NCI-H446 treated with DMSO at 0.1 percent for 48 hours (cell line): ENCODE data around the gene TRERF1.

Experiments used
- DNase-seq: peaks from one replicate; lab custom pipeline; 2025; lab: John Stamatoyannopoulos, UW

TRERF1 gene

DNA sequence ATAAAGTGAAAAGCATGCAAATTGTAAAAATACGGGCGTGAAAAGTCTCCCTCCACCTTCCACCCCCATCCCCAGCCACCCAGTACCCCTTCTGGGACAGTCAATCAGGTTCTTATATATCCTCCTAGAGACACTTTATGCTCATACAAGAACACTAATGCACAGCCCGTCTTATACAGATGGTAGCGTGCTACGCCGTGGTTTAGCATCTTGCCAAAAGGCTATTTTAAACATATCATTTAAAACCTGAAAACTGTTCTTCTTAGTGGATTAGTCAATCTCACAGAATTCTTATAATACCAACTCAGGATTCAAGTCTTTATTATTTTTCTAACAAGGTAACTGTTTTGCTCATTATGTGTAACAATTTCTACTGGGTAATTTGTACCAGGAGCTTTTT lies 176.8 kb downstream of the TRERF1 start:
- DNase-seq: no peak

DNA sequence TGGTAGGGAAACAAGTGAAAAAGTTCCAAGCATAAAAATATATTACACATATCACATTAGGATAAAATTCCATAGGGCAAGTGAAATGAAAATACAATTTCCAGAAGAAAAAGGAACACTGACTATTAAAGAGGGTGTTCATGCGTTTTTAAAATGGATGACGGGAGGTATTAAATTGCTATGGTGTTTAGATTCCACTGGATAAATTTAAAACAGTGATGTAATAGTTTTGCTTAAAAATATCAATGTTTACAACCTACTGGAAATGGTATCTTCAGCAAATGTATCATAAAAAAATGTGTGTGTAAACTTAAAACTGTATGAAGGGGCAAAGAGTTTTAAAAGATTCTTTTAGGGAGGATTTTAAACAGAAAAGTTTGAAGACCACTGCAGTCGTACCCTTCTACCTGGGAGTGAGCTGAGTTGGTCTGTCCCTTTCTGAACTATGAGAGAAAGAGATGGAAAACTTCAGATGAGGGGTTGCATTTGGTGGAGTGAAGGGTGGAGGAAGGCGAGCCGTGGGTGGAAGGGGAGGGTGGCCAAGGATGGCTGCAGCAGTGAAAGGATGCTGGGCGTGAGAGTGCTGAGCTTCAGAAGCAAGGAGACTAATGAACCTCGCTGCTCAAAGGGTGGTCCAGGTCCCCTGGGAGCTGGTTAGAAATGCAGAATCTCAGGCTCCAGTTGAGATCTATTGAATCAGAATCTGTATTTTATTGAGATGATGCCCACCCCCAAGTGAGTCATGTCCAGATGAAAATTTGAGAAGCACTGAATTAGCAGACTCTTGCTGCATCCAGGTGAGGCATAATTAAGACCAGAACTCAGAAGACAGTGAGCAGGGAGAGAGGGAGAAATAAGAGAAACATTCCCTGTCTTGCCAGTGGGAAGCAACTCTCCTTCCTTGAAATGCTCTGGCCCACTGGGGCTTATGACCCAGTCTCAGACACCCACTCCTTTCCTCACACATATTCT lies 179.6 kb downstream of the TRERF1 start:
- DNase-seq: no peak

DNA sequence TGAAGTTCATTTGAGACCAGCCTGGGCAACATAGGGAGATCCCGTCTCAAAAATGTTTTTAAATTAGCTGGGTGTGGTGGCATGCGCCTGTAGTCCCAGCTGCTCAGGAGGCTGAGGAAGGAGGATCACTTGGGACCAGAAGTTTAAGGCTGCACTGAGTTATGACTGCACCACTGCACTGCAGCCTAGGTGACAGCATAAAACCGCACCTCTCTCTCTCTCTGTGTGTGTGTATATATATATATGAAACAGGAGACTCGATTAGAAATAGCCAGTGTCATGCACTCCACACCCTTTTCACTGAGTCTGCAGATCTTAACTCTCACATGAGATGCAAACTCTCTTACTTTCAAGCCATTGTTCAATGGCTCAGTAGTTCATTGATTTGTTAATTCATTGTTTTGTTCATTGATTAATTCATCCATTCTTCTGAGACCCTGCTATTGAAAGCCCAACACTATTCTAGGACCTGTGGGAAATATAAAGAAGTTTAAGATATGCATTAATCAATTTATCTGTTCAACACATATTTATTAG lies 181.7 kb downstream of the TRERF1 start:
- DNase-seq: no peak

DNA sequence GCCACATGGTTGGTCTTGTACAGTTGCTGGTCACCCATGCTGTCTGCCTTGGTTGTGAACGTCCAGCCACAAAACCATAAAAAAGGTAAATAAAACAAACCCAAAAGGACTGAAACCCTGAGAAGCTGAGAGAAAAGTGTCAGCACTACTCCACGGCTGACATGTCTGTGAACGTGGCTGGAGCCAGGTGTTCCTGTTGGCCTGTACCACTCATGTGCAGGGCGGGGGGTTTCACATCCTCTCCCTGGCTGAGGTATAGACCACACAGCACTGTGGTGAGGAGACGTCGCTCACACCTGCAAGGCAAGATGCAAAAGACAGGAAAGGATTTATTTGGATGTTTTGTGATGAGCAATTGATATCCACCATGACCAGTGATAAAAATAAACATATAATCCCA lies 182.2 kb downstream of the TRERF1 start:
- DNase-seq: no peak

DNA sequence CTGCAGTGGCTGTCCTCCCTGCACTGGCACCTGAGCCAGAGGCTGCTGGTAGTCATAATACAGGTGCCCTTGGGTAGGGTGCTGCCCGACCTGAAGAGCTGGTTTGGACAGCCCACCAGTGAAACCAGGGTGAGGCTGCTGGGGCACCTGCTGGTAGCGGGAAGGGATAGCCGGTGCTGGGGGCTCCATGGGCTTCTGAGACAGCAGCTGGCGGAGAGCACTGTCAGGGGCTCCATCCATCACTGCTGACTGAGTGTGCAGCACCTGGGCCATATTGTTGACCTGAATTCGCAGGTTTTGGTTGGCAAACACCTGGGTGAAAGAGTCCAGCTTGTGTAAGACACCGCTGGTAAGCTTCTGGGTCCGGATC lies 182.9 kb downstream of the TRERF1 start:
- no peak for DNase-seq

DNA sequence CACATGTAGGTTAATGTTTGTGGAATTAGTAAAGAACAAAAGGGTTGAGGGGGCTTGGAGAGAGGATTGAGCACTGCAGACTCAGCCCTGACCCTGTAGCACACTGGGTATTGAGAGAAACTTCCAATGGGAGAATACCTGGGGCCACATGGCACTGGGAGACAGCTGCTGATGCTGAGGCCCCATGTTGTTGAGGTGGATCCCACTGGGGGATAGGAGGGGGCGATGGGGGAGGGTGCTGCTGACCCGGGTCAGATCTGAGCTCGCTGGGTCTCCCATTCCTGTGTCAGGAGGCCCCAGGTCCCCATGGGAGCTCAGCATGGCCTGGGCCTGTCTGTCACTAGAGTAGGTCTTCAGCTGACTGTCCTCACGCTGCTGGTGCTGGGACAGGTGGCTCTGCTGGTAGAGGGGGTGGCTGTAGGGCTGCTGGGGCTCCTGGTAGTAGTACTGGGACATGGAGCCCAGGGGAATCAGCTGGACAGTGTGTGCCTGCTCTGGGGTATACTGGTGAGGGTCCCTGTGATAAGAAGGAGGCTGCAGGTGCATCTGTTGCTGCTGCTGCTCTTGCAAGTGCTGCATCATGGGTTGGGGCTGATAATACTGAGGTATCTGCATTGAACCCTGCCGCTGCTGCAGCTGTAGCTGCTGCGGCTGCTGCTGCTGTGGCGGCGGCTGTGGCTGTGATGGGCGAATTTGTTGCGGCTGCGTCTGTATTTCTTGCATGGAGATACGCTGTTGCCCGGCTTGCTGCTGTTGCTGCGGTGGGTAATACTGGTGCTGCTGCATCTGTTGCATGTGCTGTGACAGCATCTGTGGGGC lies 183.5 kb downstream of the TRERF1 start:
- no peak for DNase-seq

DNA sequence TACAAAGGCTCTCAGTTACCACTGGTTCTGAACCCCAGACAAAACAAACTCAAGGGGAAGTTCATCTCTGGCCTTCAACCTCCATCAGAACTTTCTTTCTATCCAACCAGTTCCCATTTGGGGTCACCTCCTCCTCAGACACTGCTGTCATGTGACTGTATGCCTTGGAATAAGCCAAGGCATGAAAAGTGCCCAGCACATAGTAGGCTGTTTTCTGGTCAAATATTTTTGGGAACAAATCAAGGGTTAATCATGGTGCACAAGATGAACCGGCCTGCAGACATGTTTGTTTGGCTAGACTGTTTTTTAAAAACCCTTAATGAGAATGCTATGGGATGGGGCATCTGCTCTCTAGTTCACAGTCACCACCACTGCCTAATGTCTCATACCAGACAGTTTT lies 185.2 kb downstream of the TRERF1 start:
- DNase-seq: no peak

DNA sequence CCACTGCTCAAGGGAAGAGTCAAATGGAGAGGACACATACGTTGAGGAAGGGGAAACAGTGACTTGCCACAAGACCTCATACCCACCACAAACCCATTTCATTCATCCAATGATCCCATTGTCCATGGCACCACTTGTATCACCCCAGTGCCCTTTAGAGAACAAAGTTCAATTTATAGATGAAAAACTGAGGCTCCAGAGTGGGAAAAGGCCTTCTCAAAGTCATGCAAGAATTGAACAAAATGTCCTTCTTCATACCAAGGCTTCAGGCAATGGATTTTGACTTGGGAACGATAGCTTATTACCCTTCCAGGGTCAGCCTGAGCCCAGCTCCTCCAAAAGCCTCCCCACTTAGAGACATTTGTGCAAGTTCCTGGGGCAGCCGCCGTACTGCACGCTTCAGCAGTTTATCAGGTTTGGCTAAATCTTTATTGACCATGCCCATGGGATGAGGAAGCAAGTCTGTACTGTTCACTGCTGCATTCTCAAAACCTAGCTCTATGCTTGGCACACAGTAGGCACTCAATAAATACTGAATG lies 186.8 kb downstream of the TRERF1 start:
- DNase-seq: no peak

DNA sequence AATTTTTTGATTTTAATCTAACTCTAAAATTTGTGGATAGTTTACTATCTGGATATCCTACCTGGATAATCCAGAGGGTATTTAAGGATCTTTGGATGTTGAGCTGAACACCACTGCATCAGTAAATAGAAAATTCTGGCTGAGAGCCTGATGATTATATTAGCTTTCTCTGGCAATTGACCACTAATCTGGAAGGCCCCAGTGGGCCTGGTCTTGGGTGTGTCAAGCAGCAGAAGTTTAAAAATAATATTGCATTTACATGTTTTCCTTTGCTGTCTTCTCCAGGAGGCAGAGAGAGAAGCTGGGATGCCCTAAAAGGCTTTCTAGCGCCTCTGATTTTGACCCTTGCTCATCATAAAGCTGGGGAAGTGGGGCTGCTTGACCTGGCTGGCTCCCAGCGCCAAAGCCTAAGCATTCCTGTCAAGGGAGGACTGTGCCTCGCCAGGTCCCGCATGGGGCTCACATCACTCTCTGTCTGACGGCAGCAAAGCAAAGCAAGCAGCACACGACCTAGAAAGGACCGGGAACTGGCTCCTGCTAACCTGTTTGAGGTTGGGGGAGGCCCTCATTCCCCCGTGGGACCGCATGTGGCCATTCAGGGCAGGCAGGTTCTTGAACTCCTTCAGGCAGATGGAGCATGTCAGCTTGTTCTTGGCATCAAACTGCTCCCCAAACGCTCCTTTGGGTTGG lies 187.4 kb downstream of the TRERF1 start:
- DNase-seq: no peak

DNA sequence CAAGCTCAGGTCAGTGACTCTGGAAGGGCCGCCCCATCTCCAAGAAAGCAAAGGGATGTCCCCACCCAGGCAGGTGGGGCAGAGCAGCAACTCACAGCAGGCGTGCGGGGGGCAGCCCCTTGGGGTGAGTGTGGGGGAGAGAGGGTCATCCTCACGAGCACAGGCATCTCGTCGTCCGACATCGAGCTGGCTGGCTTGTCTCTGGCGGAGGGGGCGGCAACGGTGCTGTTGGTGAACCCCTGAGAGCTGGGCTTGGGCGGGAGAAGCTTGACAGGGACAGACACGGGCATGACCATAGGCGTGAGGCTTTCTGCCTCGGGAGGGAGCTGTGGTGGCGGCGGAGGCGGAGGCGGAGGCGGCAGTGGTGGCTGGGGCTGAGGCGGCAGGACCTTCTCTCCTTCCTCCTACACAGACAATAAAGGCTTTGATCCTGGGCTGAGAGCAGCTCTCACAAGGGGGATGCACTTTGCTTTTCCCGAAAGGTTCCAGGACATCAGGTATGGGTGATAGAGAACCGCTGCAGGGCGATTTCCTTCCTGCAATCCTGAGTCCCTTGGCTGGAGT lies 188.5 kb downstream of the TRERF1 start:
- DNase-seq: no peak

DNA sequence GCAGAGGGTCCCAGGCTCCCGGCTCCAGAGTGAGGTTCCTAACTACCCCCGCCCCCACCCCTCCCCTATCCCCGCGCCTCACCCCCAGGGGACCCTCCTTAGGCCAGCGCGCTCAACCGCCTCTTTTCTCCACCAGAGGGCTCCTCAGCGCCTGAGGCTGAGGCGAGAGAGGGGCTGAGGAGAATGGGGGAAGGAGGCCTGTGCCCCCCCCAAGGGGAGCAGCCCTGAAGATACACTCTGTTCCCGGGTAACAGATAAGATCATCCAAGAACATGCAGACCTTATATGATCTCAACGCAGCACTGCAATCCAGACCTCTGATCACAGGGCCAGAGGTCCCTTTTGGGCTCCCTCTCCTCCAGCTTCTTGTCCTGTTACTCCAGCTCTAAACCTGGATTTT lies 190.8 kb downstream of the TRERF1 start:
- no peak for DNase-seq

DNA sequence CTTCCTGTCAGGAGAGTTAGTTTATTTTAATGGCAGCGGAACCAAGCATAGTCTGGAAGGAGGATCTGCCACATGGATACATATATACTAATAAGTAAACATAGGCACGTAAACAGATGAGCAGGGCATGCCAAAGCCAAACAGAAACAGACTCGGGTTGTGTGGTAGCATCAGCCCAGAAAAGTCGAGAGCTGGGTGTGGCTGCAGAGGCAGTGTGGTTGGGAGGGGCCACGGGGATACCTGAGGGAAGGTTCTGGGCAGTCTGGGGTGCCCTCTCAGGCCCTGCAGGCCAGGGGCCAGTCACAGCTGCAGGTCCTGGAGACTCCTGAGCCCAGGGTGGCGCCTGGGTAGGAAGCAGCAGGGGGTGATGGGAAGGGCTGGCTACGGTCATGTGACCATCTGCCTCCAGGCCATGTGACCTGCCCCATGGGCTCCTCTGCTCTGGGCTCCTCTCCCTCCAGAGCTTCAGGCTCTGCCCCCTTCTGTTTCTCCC lies 191.3 kb downstream of the TRERF1 start:
- no peak for DNase-seq

DNA sequence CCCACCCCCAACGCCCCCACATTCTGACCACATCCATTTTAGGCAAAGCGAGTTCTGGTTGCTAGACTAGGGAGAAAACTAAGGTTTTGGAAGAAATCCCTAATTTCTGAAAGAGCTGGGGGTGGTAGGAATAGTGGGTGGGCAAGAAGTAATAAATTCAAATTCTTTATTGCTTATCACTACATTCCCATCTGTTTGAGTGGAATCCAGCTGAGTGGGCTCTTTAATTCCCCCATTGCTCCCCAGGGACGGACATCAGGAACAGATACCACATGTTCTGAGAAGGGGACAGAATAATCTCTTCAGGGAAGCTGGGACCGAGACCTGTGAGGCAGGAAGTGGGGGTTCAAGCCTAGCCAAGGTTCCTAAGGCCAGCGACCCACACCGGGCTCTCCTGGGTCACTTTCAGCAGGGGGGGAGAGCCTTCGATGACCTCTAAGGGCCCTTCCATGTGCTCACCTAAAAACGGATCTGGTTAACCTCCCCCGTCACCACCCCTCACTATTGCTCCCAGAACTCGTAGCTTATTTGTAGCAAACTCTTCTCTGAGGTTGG lies 191.8 kb downstream of the TRERF1 start:
- DNase-seq: no peak

DNA sequence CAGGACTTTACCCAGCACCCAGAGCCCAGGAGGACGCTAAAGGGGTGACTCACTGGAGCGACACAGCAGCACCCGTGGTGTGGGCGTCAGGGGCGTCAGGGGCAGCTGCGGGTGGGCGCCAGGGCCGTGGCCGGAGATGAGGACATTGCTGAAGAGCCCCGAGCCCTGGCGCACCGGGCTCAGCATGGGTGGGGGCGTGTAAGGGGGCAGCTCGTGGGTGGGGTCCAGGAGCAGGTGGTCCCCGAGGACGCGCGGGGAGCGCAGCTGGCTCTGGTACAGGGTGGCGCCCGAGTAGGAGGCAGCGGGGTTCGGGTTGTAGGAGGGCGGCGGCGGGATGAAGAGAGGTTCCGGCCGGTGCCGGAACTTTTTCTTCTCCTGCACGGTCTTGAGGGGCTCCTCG lies 192.4 kb downstream of the TRERF1 start:
- no peak for DNase-seq

DNA sequence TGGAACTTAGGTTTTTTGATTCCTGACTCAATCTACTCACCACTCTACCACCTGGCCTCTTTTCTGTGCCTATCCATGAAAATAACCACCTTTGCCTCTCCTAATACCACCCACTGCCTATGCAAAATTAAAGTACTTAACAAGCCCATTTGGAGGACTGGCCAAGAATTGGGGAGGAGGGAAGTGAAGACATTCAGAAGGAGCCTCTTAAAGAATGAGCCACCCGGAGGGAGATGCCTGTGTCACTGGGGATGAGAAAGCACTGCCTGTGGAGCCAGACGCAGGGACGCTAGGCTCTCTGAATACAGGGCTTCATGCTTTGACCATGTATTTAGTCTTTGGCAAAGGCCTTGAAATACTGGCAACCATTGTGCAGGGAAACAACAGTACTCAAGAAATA lies 194.1 kb downstream of the TRERF1 start:
- DNase-seq: no peak

DNA sequence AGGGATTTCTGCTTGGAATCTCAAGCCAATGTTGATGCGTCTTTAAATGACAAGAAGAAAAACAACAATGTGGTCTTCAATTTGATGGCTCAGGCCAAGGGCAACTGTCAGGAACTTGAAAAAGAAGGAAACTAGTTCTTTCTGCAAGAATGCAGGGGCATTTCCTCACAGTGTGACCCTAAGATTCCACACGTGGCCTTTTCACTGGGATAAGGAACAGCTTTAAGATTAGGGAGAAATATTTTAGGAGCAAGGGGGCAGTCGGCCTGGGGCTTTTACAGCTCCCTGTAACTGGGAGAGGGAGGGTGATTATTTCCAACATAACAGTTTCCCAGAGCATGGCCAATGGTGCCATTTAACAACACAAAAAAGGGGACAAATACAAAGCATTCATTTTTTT lies 194.7 kb downstream of the TRERF1 start:
- no peak for DNase-seq

DNA sequence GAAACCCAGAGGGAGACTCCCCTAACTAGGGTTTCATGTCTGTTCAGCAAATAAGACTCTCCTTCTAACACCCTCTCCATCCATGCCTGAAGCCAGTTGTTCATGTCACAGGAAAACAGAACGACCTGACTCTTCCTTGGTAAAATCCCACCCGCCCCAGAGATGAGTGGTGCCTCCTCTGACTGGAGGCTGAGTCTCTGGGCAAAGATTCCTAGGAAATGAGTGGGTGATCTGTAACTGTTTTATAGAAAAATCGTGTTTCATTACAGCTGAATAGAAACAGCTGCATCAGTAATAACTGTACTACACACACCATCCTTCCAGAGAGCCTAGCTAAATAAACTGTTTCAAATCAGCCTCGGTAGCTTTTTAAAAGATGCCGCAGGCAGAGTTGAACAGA lies 196.7 kb downstream of the TRERF1 start:
- no peak for DNase-seq

DNA sequence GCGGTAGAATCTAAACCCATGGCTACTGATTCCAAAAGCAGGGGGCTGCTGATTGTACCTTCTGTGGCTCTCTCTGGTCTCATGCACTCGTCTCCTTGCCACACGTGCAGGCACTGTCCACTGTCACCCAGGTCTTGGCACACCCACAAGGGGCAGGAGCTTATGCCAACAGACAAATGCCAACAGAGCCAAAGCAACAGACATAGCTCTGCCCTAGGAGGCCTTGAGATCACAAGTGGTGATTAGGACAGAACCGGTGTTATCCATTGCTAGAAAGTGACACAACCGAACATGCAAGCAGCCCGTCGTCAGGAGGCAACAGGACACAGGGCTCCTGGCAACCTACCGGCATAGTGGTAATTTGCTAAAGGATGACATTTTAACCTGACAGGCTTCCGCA lies 197.2 kb downstream of the TRERF1 start:
- DNase-seq: no peak

DNA sequence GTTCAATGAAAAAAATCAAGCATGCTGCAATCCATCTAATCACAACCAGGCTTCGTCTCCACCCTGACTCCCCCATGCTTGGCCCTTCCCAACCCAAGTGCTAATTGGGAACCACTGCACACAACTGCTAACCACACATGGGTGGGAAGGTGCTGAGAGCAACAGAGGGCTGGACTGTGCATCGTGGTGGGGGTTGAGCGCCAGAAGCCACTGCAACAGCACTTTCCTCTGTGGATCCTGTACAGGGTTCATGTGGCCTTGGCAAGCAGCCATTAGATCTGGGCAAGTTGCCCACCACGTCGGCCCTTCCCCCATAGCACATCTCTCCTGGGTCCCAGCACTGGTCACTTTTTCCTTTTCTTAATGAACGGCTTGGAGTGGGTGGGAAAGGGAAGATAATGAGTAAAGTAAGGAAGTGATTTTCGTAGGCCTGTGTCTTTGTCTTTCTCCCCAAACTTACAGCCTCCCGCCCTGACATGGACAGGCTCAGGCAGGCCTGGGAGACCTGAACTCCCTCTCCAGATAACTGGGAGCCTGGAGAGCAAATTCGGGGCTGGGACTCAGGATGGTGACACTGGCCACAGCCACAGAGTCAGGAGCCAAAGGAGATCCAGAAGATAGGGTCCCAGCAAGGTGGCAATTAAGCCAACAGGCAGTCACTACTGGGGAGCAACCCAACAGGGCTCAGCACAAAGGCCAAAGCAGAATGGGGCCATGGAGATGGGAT lies 199.7 kb downstream of the TRERF1 start:
- no peak for DNase-seq

DNA sequence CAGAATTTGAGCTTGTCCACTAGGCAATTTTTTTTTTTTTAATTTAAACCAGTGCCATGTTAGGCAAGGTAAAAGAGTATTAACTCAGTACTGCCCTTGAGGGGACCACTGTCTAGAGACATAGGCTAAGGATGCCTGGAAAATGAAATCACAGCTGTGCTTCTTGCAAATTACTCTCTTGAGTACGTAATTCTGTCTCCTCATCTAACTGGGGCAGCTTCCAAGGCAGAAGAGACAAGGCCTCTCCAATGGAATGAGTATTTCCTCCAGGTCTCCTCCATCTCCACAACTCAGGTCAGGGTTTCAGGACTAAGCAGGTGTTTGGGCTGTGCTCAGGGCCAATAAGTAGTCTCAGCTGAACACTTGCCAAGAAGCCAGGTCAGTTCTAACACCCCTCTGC lies 200.2 kb downstream of the TRERF1 start:
- no peak for DNase-seq
